Measurements from ENCODE around the gene BANP. TPM values are rescaled to one million over a fixed set of nuclear protein-coding genes. Genes with fewer than 3 reads are reported as not detected.
A peak's percentile ranks its signal among the peaks of the same experiment; 100 is the strongest.

BANP gene
- total and polyA plus RNA-seq, 2 donors (not counting 3 experiments of a cell fraction or from before 2014, with no cell fraction given), result 22.4 to 33.8 TPM

DNA sequence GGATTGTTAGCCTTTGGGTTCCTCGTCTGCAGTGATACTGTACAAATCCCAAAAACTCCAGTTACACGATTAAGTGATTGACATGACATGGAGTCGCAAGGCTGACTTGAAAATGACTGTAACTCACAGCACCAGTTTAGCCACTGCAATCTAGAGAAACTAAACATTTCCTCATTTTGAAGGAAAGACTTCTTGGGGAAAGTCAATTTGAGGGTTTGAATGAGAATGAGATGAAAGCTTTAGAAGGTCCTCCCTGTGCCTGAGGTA is 4.8 kb downstream of the BANP start:
- H3K36me3 ChIP-seq (ENCODE audit: control insufficient read depth in 2 of 2, extremely low read depth in 1 of 2, insufficient read depth in 2 of 2, low read length in 2 of 2), result peaks cover 0 to 2% of the 10 kb centered on the region in 2 experiments
- no peaks in the 10 kb centered on the region for H4K20me1 ChIP-seq (replicated peaks; ENCODE audit: control insufficient read depth, extremely low read depth, insufficient read depth, low read length)
- ChIA-PET CTCF (interaction anchor here (0.9 to 2.4 kb wide), 3 partner anchors 427 to 482 kb away, joined by 3 to 13 read pairs (median 8); partner anchors contain the start of gene ZNF469), POLR2A (no interaction called here)
- H3K79me2 ChIP-seq (ENCODE audit: control insufficient read depth, insufficient read depth, low read length), result peaks cover 91% of the 10 kb centered on the region
- no peaks in the 10 kb centered on the region for H3K9me3 ChIP-seq (replicated peaks; ENCODE audit: control insufficient read depth, insufficient read depth, low read length)
- no TSS peak for BruUV-seq (replicated peaks)
- peak overlapping the region; percentile 49 for H3K4me2 ChIP-seq (ENCODE audit: insufficient read depth, low read length)
- no peaks in the 10 kb centered on the region for H3K27me3 ChIP-seq (ENCODE audit: control insufficient read depth in 2 of 2, insufficient read depth in 2 of 2, low read length in 2 of 2)
- peak overlapping the region; percentile 72 for H3K27ac ChIP-seq (ENCODE audit: insufficient read depth, low read depth, low read length)
- intact Hi-C loops (cut with micrococcal nuclease), result loop anchor here (2.0 to 10.0 kb wide), 3 partner anchors 66 to 609 kb away; no protein-coding TSS in a partner anchor
- H3K4me3 ChIP-seq (replicated peaks in 1 of 3; ENCODE audit: insufficient read depth in 1 of 3, low read depth in 1 of 3, low read length in 3 of 3), result no peak overlapping the region
- dilution Hi-C loops (cut with MboI; ENCODE audit: extremely low pct_ligation_motif_present, low sequenced_read_pairs), result no loop called here
- TF ChIP-seq FOS (IDR thresholded peaks at IDR 0.05; ENCODE audit: borderline replicate concordance, insufficient read depth, low read length) (no peak), GATA2 (IDR thresholded peaks at IDR 0.05; ENCODE audit: insufficient read depth, insufficient read length, low read depth, low read length) (no peak), POLR2AphosphoS5 (IDR thresholded peaks at IDR 0.05; ENCODE audit: insufficient read depth, low read depth, low read length) (no peak), MAX (IDR thresholded peaks at IDR 0.05; ENCODE audit: insufficient read depth, insufficient read length) (no peak), EZH2 (IDR thresholded peaks at IDR 0.05; ENCODE audit: borderline replicate concordance, low read depth, low read length, severe bottlenecking) (no peak), MYC (IDR thresholded peaks at IDR 0.05; ENCODE audit: low read depth, low read length) (no peak), CTCF (IDR thresholded peaks at IDR 0.05; ENCODE audit: extremely low read depth in 1 of 2, insufficient read depth in 1 of 2, low read depth in 1 of 2, low read length in 2 of 2) (no peak)
- peaks cover 40% of the 10 kb centered on the region for H3K4me1 ChIP-seq (ENCODE audit: control insufficient read depth, extremely low read depth, insufficient read depth, low read length)
- no peaks in the 10 kb centered on the region for H3K9me1 ChIP-seq (replicated peaks; ENCODE audit: control insufficient read depth, extremely low read depth, insufficient read depth, low read length)
- DNase-seq (ENCODE audit: low read depth, low spot score), result no peak
- H2AFZ ChIP-seq (ENCODE audit: low read depth, low read length), result no peak overlapping the region
- H3K9ac ChIP-seq (replicated peaks; ENCODE audit: extremely low read depth, insufficient read depth, low read length), result peak overlapping the region; percentile 66
- FAIRE-seq, result peak; percentile 33

Data from endothelial cell of umbilical vein (primary cell).